ENCODE results near the gene TTC34. TPM values are rescaled to one million over a fixed set of nuclear protein-coding genes. Genes with fewer than 3 reads are reported as not detected.

Gene TTC34
- total and polyA plus RNA-seq, 9 of the 15 experiments (the other 6 are each of a cell fraction or from before 2014, with no cell fraction given), result 0.03 to 0.38 (median 0.05) TPM; not detected in 2

- in situ Hi-C loops (cut with MboI), result loop anchor here (10.0 kb wide), 1 partner anchor 219 kb away; the partner anchor contains the start of gene PEX10
- Histone ChIP-seq H3K79me2 (ENCODE audit: control insufficient read depth, insufficient read depth, low read length) (no peaks in the 10 kb centered on the region), H3K9me1 (ENCODE audit: control insufficient read depth, insufficient read depth, low read length) (no peaks in the 10 kb centered on the region), H2AFZ (ENCODE audit: low read depth, low read length) (no peak overlapping the region), H3K27ac (ENCODE audit: extremely low read depth, low read depth, low read length) (no peak overlapping the region), H4K20me1 (replicated peaks; ENCODE audit: control insufficient read depth, insufficient read depth, low read length) (no peaks in the 10 kb centered on the region), H3K36me3 (ENCODE audit: control insufficient read depth, insufficient read depth, low read length) (no peaks in the 10 kb centered on the region), H3K4me2 (ENCODE audit: insufficient read depth, low read length) (no peak overlapping the region), H3K4me3 (no peak overlapping the region), H3K4me1 (replicated peaks in 1 of 2; ENCODE audit: control insufficient read depth in 2 of 2, insufficient read depth in 2 of 2, low read length in 2 of 2) (peaks cover 0 to 13% of the 10 kb centered on the region in 2 experiments; a peak in 1 of 5 replicates), H3K9me3 (replicated peaks; ENCODE audit: control insufficient read depth, insufficient read depth, low read depth, low read length) (peaks cover 10% of the 10 kb centered on the region), H3K27me3 (ENCODE audit: control insufficient read depth in 2 of 2, insufficient read depth in 2 of 2, low read length in 2 of 2) (peaks cover 0 to 2% of the 10 kb centered on the region in 2 experiments; a peak in 1 of 5 replicates), H3K9ac (ENCODE audit: insufficient read depth in 1 of 2, low read depth in 2 of 2, low read length in 2 of 2) (peak overlapping the region in 1 of 2 experiments; percentile 8; a peak in 1 of 4 replicates)
- ChIA-PET POLR2A (interaction anchor here (0.8 kb wide), 2 partner anchors 8 to 14 kb away, joined by 3 to 6 read pairs; no protein-coding TSS in a partner anchor), CTCF (ENCODE audit: low intra/inter-chr PET ratio) (no interaction called here)
- DNase-seq (ENCODE audit: extremely low read depth in 1 of 4, low spot score in 3 of 4) (no peak), ATAC-seq (no peak), FAIRE-seq (no peak)
- intact Hi-C loops (cut with micrococcal nuclease), result no loop called here
- no TSS peak for BruUV-seq (replicated peaks)
- WGBS (ENCODE audit: insufficient coverage, low coverage, missing lambda C conversion rate), result 13% methylated on average over 12 of the region's 12 CpGs
- TF ChIP-seq ZBTB2 (IDR thresholded peaks at IDR 0.05), result no peak
- no peak for TF ChIP-seq HDAC3 (IDR thresholded peaks at IDR 0.05; ENCODE audit: borderline replicate concordance, partially characterized antibody)
- no peak for TF ChIP-seq ASH1L (IDR thresholded peaks at IDR 0.05; ENCODE audit: borderline replicate concordance, low read depth, partially characterized antibody)
- TF ChIP-seq PYGO2 (tag; IDR thresholded peaks at IDR 0.05), result no peak
- no peak for TF ChIP-seq CREB5 (CRISPR knock-in tag; IDR thresholded peaks at IDR 0.05)
- TF ChIP-seq ZNF324 (CRISPR knock-in tag; IDR thresholded peaks at IDR 0.05), result no peak
- TF ChIP-seq ZBTB17 (CRISPR knock-in tag; IDR thresholded peaks at IDR 0.05), result no peak
- TF ChIP-seq SRF (CRISPR knock-in tag; IDR thresholded peaks at IDR 0.05), result no peak
- TF ChIP-seq NELFE (IDR thresholded peaks at IDR 0.05; ENCODE audit: insufficient read depth, insufficient read length), result no peak
- TF ChIP-seq DPF2 (IDR thresholded peaks at IDR 0.05), result no peak
- TF ChIP-seq SREBF1 (IDR thresholded peaks at IDR 0.05; ENCODE audit: borderline replicate concordance, low read depth, low read length), result no peak
- no peak for TF ChIP-seq ZNF511 (CRISPR knock-in tag; IDR thresholded peaks at IDR 0.05)
- TF ChIP-seq SRSF7 (optimal IDR thresholded peaks at IDR 0.05; ENCODE audit: low read depth, low read length), result no peak
Observed at GRCh38 chr1:2633366-2633935, 168.0 kb downstream of the TTC34 start.
